Measurements from ENCODE around the gene AMIGO2.
"Not testable (repeated sequence)": the region's sequence is repeated elsewhere in the genome, so short reads cannot be mapped to it uniquely, and the experiment has no call there.

- not testable (repeated sequence) for TF ChIP-seq CTCF, POLR2A (IDR thresholded peaks at IDR 0.05)
These were observed 28.5 kb downstream of the AMIGO2 start for GRCh38 chr12:47051291-47051690.

Measured in Peyer's patch (tissue), 4 donors.